ENCODE data around the gene HFE. TPM values are rescaled to one million over a fixed set of nuclear protein-coding genes. Genes with fewer than 3 reads are reported as not detected.

The HFE gene
- total and polyA plus RNA-seq, 2 of the 13 experiments (the other 11 are each of a cell fraction or from before 2014, with no cell fraction given): 3.7 to 6.3 TPM

- ATAC-seq: peak; percentile 82
- no peak overlapping the region for H2AFZ ChIP-seq (ENCODE audit: low read length)
- WGBS (ENCODE audit: low lambda C conversion rate): 1% methylated on average over 31 of the region's 31 CpGs
- H3K4me1 ChIP-seq (ENCODE audit: insufficient read depth, low read length): peaks cover 26% of the 10 kb centered on the region
- no peaks in the 10 kb centered on the region; a peak in 1 of 5 replicates for H3K27me3 ChIP-seq (ENCODE audit: control insufficient read depth in 1 of 2, insufficient read depth in 2 of 2, low read length in 2 of 2)
- H4K20me1 ChIP-seq (ENCODE audit: insufficient read depth, low read length): no peaks in the 10 kb centered on the region
- in situ Hi-C loops (cut with HindIII; ENCODE audit: extremely low pct_ligation_motif_present, low pct_unique_long_range_greater_than_20kb) (no loop called here), intact Hi-C loops (cut with micrococcal nuclease; ENCODE audit: unreplicated experiment) (loop anchor here (1.0 to 5.0 kb wide), 4 partner anchors 10 to 162 kb away; a partner anchor contains a TSS)
- DNase-seq (ENCODE audit: low spot score): peak; percentile 97
- H3K27ac ChIP-seq (ENCODE audit: extremely low read length, insufficient read depth, low read length): peak overlapping the region; percentile 90
- ChIA-PET POLR2A (interaction anchor here (1.1 to 6.4 kb wide), 11 partner anchors 11 to 161 kb away, joined by 4 to 74 read pairs (median 14); partner anchors contain the start of gene HFE), CTCF (ENCODE audit: low intra/inter-chr PET ratio, low total read pairs) (no interaction called here)
- H3K36me3 ChIP-seq (replicated peaks in 1 of 2; ENCODE audit: control insufficient read depth in 1 of 2, insufficient read depth in 2 of 2, low read length in 2 of 2): no peaks in the 10 kb centered on the region
- H3K4me2 ChIP-seq (ENCODE audit: low read depth, low read length): peak overlapping the region; percentile 92
- H3K79me2 ChIP-seq (ENCODE audit: insufficient read depth, low read length): no peaks in the 10 kb centered on the region
- peak; percentile 73 for FAIRE-seq
- no TSS peak for BruUV-seq (replicated peaks)
- H3K9ac ChIP-seq (ENCODE audit: insufficient read depth, low read depth, low read length): peak overlapping the region; percentile 92
- peak overlapping the region; percentile 69 to 85 (median 85) for H3K4me3 ChIP-seq (replicated peaks in 1 of 3; ENCODE audit: insufficient read depth in 1 of 3, low read depth in 2 of 3, low read length in 3 of 3)
- H3K9me3 ChIP-seq (ENCODE audit: low read length): no peaks in the 10 kb centered on the region
- TF ChIP-seq STAG1 (CRISPR knock-in tag; IDR thresholded peaks at IDR 0.05) (peak; percentile 14), ZNF34 (CRISPR knock-in tag; IDR thresholded peaks at IDR 0.05; ENCODE audit: borderline replicate concordance) (no peak), POGZ (CRISPR knock-in tag; IDR thresholded peaks at IDR 0.05) (peak; percentile 87), TBX3 (IDR thresholded peaks at IDR 0.05; ENCODE audit: borderline replicate concordance) (peak; percentile 83), KMT2B (CRISPR knock-in tag; IDR thresholded peaks at IDR 0.05) (peak; percentile 92), ZNF451 (CRISPR knock-in tag; IDR thresholded peaks at IDR 0.05) (no peak), ZNF782 (CRISPR knock-in tag; IDR thresholded peaks at IDR 0.05; ENCODE audit: borderline replicate concordance) (0 out of 2 replicates have a peak, but pooled peaks have one; percentile 28), DMAP1 (CRISPR knock-in tag; IDR thresholded peaks at IDR 0.05) (peak; percentile 79; the same call in 1 of the 2 replicates), SIX1 (CRISPR knock-in tag; IDR thresholded peaks at IDR 0.05; ENCODE audit: borderline replicate concordance) (no peak), PRDM15 (CRISPR knock-in tag; IDR thresholded peaks at IDR 0.05) (no peak; the same call in 1 of the 2 replicates), PCBP2 (optimal IDR thresholded peaks at IDR 0.05; ENCODE audit: low read depth, low read length, poor library complexity, severe bottlenecking) (no peak), MLLT10 (CRISPR knock-in tag; IDR thresholded peaks at IDR 0.05) (no peak), ATAD3A (CRISPR knock-in tag; IDR thresholded peaks at IDR 0.05) (no peak), ZNF547 (CRISPR knock-in tag; IDR thresholded peaks at IDR 0.05) (no peak), FOXO4 (CRISPR knock-in tag; conservative IDR thresholded peaks at IDR 0.05) (no peak), ZNF292 (CRISPR knock-in tag; IDR thresholded peaks at IDR 0.05; ENCODE audit: borderline replicate concordance, low read depth) (no peak), CHD4 (IDR thresholded peaks at IDR 0.05; ENCODE audit: borderline replicate concordance, low read length) (peak; percentile 75; the same call in 1 of the 2 replicates), ETV6 (CRISPR knock-in tag; conservative IDR thresholded peaks at IDR 0.05) (0 out of 2 replicates have a peak, but pooled peaks have one; percentile 28), ZNF121 (CRISPR knock-in tag; IDR thresholded peaks at IDR 0.05) (no peak)
Measured at GRCh38 chr6:26054781-26055718, 32.2 kb upstream of the HFE start.
